DMS79 treated with DMSO at 0.1 percent for 48 hours (cell line): Measurements from ENCODE around the gene LAMA5.

Experiments
- DNase-seq: peaks from one replicate; lab custom pipeline; 2025; lab: John Stamatoyannopoulos, UW

LAMA5 gene

GRCh38 chr20:62403331-62403730 is 36.2 kb upstream of the LAMA5 start:
- DNase-seq = no peak

- DNase-seq = no peak
Measured at GRCh38 chr20:62402456-62403150, 35.5 kb upstream of the LAMA5 start.

DNA sequence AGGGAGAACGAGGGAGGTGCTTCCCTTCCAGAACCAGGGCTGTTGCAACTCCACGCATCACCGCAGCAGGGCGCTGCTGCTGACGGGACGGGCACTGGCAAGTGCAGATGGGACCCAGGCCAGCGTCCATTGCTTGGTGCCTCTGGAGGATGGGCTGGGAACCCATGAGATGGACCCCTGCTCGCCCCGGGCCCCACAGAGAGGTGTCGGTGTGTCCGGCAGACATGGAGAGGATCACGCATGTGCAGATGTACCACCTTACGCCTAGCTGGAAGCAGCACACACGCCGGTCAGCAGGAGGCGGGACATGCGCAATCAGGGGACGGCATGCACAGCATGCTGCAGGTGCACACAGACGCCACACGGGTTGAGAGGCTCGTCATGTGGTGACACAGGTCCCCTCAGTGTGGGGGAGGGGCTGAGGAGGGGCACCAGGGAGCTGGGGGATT is 34.2 kb upstream of the LAMA5 start:
- DNase-seq = no peak

DNA sequence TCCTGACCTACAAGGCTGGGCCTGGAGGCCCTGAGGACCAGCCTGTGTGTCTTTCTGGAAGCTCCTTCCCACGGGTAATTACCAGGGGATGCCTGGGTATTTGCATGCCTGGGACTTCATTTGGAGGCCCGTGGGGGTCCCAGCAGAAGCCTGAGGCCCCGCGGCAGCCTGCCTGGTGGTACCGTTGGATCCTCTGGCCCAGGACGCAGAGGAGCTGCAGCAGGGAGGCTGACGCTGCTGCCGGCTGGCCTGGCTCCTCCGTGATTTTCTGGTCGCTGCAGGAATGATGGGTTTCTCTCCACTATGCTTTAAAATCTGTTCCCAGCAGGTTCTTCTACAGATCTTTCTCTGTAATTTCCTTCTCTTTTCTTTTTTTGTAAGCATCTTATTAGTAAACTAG is 33.4 kb upstream of the LAMA5 start:
- no peak for DNase-seq

- no peak for DNase-seq
Measured at GRCh38 chr20:62400021-62400420, 32.9 kb upstream of the LAMA5 start.

DNA sequence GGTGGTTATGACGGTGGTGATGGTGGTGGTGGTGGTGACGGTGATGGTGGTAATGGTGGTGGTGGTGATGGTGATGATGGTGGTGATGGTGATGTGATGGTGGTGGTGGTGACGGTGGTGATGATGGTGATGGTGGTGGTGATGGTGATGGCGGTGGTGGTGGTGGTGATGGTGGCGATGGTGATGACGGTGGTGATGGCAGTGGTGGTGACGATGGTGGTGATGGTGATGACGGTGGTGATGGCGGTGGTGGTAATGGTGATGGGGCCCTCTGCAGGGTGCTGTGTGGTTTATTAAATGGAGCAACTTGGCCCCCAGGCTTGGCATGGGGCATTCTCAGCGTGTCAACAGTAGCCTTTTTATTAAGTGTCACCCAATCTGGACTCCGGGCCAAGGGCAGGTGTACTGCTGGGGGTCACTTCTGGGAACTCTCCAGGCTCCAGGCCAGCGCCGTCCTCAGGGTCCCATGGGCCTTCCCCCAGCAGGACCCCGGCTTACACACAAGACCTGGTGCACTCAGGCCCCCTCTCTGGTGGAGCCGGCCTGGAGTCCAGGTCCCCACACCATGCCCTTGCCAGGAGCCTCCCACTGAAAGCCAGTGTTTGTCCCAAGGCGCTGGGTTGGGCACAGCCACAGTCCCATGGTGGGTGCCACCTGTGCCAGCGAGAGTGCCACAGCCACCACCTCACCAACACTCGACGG is 31.2 kb upstream of the LAMA5 start:
- no peak for DNase-seq

DNA sequence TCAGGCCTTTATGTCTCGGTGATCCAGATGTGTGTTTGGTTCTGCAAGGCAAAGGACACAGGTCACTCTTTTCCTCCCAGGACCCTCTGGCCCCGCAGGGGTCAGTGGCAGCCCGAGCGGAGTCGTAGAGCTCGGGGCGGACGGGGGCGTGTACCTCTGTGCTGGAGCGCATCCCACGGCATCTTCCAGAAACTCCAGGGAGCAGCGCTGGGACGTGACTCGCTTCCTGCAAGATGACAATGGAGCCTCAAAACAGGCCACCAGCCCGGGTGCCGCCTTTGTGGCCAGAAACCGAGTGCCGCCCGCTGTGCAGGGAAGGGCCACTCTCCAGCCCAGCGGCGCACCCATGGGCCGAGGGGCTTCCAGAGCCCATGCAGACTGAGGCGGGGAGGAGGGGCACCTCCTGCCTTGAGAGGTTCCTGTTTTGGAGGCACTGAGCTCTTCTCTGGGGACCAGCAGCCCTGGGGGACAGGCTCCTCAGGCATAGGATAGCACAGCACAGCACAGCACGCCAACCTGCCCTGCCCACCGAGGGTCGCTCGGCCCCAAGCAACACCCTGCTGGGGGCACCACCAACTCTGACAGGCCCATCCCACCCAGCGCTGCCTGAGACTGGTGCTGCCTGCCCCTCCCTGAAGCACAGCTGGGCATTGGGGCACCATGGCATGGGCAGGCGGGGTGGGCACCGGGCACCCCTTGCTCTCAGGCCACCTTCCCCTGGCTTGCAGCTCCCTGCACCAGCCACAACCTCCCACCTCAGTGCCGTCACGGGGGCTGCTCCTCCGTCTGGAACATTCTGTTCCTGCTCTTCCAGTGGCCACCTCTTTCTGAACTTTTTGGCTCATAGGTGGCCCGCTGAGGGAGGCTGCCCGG is 29.5 kb upstream of the LAMA5 start:
- no peak for DNase-seq

- DNase-seq = no peak
Measured at GRCh38 chr20:62395311-62396242, 28.5 kb upstream of the LAMA5 start.

DNA sequence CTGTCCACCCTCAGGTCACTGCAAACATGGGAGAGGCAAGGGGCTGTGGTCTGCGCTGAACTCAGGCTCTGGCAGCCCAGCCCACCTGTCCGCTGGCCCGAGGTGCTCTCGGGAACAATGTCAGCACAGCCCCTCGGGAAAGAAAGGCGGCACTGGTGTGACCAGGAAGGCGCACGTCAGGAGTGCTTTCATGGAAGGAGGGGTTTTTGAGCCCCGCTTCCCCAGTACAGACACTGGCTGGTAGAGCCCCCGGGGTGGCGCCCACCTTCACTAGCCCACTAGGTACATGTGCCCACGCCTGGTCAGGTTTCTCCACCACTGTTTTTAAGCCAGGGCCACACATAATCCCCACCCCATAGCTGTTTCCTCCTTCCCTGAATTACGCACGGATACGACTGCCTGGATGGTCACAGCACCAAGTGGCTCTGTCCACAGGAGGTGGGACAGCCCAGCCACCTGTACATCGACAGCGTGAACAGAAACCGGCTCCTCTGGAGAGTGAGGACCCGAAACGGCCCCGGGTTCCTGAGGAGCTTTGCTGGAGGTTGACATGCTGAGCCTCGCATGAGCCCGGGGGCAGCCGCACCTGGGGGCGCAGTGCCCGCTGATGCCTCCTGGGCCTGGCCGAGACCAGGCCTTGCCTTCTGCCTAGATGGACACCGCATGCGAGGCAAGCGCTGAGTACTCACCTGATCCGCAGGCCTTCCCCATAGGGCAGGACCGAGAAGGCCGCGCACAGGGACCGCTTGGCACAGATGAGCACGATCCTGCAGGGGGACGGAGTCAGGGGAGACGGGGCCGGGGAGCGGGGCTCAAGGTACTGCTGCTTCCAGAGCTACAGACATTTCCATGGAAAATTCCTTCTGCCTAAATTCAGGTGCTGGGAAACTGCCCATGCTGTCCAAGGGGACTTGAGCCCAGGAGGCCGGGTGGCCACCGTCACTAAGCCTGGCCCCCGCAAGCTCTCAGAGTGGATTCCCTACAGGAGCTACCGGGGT is 27.4 kb upstream of the LAMA5 start:
- no peak for DNase-seq

DNA sequence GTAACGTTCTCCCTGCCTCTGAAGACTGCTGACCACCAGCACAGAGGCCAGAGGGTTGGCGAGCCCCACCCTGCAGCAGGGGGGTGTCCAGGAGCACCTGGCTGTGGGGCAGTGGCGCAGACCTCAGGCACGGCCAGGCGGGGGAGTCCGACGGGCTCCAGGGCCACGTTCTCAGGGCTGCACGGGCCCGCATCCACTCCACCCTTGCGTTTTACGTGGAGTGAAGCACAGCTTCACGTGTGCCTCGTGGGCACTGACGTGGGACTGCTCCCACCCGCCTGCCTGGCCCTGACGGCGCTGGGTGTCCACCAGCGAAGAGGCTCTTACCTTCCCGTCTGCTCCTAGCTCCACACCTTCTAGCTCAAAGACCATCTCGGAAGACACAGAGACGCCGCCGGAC is 26.7 kb upstream of the LAMA5 start:
- no peak for DNase-seq

GRCh38 chr20:62393335-62393665 is 26.2 kb upstream of the LAMA5 start:
- DNase-seq = no peak

DNA sequence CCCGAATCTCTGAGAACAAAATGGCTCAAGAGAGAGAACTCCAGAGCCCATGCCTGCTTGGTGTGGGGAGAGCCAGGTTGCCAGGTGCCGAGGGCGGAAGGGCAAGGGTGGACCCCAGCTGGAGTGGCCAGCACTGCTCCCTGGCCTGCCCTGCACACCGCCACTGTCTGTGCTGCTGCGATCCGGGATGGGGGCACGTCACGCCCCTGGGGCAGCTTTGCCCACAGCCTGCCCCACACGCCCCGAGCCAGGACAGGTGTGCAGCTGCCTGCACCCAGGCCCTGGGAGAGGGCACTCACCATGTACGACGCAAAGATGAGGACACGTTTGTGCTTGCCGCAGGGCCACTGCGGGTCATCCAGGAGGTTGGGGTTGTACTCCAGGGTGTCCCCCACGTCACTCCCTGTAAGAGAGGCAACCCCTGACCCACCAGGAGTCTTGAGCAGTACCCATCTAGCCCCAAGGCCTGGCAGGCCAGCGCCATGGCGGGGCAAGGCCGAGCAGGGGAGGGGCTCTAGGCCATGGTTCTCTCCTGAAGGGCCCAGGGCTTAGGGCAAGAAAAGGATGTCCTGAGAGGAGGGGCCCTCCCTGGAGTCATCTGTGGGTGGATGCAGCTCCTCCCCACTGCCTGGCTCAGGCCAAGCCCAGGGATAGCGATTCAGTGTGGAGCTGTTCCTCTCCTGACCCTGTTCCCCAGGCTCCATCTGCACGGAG is 25.7 kb upstream of the LAMA5 start:
- DNase-seq = no peak

DNA sequence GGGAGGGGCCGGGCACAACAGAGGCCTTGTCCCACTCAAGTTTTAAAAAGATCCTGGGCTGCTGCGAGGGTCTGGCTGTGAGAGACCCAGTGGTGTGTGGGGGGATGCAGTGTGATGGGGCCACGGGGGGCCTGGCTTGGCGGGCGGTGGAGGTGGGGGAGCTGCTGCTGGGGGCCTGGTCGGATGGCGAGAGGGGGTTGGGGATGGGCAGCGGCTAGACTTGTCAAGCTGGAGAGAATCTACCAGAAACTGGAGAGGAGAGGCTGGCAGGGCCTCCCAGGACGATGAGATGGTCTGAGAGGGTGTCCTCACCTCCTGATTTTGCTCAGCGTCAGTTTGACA is 24.9 kb upstream of the LAMA5 start:
- no peak for DNase-seq

DNA sequence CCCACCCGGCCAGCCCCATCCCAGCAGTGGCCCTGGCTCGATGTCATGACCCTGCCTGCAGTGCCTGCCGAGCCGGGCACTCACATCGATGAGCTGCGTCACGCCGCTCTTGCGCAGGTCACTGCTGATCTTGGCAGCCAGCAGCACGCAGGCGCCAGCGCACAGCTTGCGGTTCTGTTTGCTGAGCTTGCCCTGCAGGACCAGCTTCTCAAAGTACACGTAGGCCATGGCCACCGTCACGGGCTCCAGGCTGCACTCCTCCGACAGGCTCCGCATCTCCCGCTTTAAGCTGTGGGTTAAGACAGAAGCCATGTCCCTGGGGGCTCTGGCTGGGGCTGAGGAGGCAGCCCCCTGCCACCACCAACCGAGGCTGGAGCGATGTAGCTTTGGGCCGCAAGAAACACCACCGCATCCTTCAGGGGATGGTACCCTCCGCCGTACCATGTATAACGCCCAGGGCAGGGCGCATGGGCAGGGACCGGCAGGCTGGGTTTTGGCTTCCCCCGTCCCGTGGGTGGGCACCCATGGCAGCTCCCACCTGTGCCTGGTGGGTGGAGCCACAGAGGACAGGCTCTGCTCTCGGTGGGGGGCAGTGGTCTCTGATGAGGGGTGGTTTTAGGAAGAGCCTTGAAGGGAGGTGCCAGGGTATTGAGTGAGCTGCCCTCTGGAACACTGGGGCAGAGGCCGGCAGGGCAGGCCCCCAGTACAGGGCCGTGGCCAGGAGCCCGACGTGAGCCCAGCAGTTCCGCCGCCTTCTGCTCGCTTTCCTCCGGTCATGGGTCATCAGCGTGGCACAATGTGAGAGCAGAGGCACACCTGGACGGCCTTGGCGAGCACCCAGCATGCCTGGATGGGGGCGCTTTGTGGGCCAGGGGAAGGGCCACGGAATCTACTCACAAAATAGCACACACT is 24.3 kb upstream of the LAMA5 start:
- DNase-seq = no peak

- DNase-seq = no peak
Measured at GRCh38 chr20:62390317-62391164, 23.4 kb upstream of the LAMA5 start.

DNA sequence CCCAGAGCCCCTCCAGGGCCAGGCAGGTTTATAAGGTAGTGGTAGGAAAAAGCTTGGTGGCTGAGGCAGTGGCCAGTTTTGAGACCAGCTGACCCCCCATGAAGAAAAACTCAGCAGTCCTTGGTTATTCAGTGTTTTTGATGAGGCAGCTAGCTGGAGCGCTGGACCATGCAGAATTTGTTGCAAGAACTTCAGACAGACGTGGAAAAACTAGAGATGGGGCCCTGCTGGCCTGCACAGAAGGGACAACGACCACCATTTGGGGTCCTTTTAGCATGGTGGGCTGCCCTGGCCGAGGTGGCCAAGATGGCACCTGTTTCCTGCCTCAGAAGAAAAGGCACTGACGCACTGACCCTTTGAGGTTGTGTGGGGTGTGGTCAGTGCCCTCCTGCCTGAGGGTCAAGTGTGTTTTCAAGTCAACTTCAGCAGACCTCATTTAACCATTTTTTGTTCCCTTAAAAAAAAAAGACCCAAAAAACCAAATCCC is 22.5 kb upstream of the LAMA5 start:
- DNase-seq = no peak

DNA sequence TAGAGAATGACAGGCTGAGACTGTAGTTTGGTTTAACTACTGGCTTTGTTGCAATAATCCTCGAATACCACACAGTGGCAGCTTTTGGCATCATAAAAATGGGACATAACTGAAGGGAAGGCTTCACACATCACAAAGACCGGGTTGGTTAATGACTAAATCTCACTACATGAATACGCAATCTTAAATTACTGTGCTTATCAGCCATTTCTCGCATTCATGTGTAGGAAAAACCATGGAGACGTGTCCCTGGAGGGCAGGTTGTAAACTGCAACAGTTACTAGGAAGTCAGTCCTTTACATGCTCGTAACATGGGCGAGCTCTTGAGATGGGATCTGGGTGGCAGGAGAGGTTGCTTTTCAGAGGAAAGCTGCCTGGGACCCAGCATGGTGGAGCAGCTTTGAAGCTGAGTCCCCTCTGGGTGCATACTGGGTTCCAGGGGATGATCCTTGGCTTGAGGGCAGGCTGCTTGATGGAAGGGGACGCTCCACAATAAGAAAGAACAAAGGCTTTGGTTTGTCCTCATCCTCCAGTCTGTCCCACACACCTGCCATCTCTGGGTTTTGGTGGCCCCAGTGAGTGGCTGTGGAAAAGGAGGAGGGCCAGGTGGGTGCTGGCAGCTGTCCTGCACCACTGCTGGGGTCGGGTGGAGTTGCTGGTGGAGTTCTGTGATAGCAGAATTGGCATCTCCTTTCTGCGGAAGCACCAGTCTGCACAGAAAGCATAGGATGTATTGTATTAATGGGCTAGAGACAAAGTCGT is 21.9 kb upstream of the LAMA5 start:
- no peak for DNase-seq
